HepG2 (cell line): ENCODE measurements around the gene DRD1. TPM values are rescaled to one million over a fixed set of nuclear protein-coding genes. Genes with fewer than 3 reads are reported as not detected.

Source experiments
- AHR ChIP-seq: IDR thresholded peaks from 2 replicates; pipeline ENCODE4 v1.6.1; 2018; ENCODE audit warnings: missing genetic modification reagents, missing compliant biosample characterization
- ATF1 ChIP-seq: IDR thresholded peaks from 2 replicates; pipeline ENCODE4 v1.6.1; 2016; ENCODE audit warnings: mild to moderate bottlenecking, control low read depth
- CCAR2 ChIP-seq: fragments of 200-400 bp; formaldehyde crosslinking; optimal IDR thresholded peaks from 2 replicates; pipeline ENCODE3; 2018; ENCODE audit warnings: low read depth, mild to moderate bottlenecking, low read length, moderate library complexity
- MLLT10 ChIP-seq: sonication (generic); formaldehyde crosslinking; IDR thresholded peaks from 2 replicates; pipeline ENCODE4 v1.4.0; 2020; ENCODE audit warnings: missing genetic modification reagents
- SCMH1 ChIP-seq: sonication (generic); formaldehyde crosslinking; IDR thresholded peaks from 2 replicates; pipeline ENCODE4 v1.9.0; 2021; ENCODE audit warnings: missing genetic modification reagents, mild to moderate bottlenecking, borderline replicate concordance
- STAT5B ChIP-seq: sonication (generic); formaldehyde crosslinking; IDR thresholded peaks from 2 replicates; pipeline ENCODE4 v1.4.0; 2020; ENCODE audit warnings: missing genetic modification reagents
- TCF7L2 ChIP-seq: IDR thresholded peaks from 2 replicates; pipeline ENCODE4 v1.6.1; 2011; ENCODE audit warnings: mild to moderate bottlenecking, low read depth, low read length, moderate library complexity
- ZFP41 ChIP-seq: sonication (generic); formaldehyde crosslinking; IDR thresholded peaks from 2 replicates; pipeline ENCODE4 v1.4.0; 2020; ENCODE audit warnings: mild to moderate bottlenecking, missing genetic modification reagents, borderline replicate concordance
- ZNF224 ChIP-seq: sonication (generic); formaldehyde crosslinking; IDR thresholded peaks from 2 replicates; pipeline ENCODE4 v1.5.0; 2020; ENCODE audit warnings: mild to moderate bottlenecking, missing genetic modification reagents
- ZNF574 ChIP-seq: sonication (generic); formaldehyde crosslinking; IDR thresholded peaks from 2 replicates; pipeline ENCODE4 v1.4.0; 2020; ENCODE audit warnings: missing genetic modification reagents
- ZNF589 ChIP-seq: sonication (generic); formaldehyde crosslinking; conservative IDR thresholded peaks from 2 replicates; pipeline ENCODE4 v1.8.0; 2022; ENCODE audit warnings: mild to moderate bottlenecking, moderate library complexity, missing genetic modification reagents
- ZUFSP ChIP-seq: sonication (generic); formaldehyde crosslinking; IDR thresholded peaks from 2 replicates; pipeline ENCODE4 v1.9.0; 2021; ENCODE audit warnings: missing genetic modification reagents, mild to moderate bottlenecking, borderline replicate concordance
- polyA plus RNA-seq, 8 experiments: library from polyadenylated mRNA; depleted of rRNA in 3 of 8; stranded (reverse) in 7 of 8; unstranded in 1 of 8; fragments of >200 nt; fragmentation: Illumina TruSeq in 4 of 8; extraction: Trizol in 4 of 8; gene quantifications; 2 replicates each; pipeline versions ENCODE4 v1.2.1 to v1.2.3, GENCODE V29; 2011 to 2016; ENCODE audit warnings: low read depth in 4 of 8, missing spikeins in 1 of 8, mixed read lengths in 1 of 8; ENCODE audit not compliant: insufficient read depth in 1 of 8
- total RNA-seq, 5 experiments: library from RNA; depleted of rRNA; stranded (reverse); fragments of >200 nt; fragmentation: Illumina TruSeq; extraction: Trizol; gene quantifications; 2 replicates each; pipeline ENCODE4 v1.2.3, GENCODE V29; 2016; ENCODE audit warnings: low read depth in 1 of 5

DRD1 gene
- total and polyA plus RNA-seq, 2 of the 13 experiments (the other 11 are each of a cell fraction or from before 2014, with no cell fraction given) = not detected

- TF ChIP-seq ZNF574 (CRISPR knock-in tag) (no peak), AHR (CRISPR knock-in tag) (no peak), ZUFSP (CRISPR knock-in tag) (no peak), MLLT10 (no peak), ZNF224 (CRISPR knock-in tag) (no peak), ATF1 (no peak), SCMH1 (no peak), CCAR2 (no peak), ZNF589 (CRISPR knock-in tag) (no peak), ZFP41 (no peak), TCF7L2 (no peak), STAT5B (CRISPR knock-in tag) (no peak)
Measured at GRCh38 chr5:175489693-175490443, 45.9 kb upstream of the DRD1 start (continued).
